CD14-positive monocyte (primary cell): ENCODE results near the gene PRSS3. TPM values are rescaled to one million over a fixed set of nuclear protein-coding genes. Genes with fewer than 3 reads are reported as not detected.

ENCODE experiments used
- DNase-seq, 3 donors: peaks; one replicate each; pipeline ENCODE4 v3.0.0-alpha.2; 2011 to 2022
- H2AFZ ChIP-seq: 2 replicates; pipeline ENCODE4 v1.6.0; 2012; ENCODE audit warnings: mild to moderate bottlenecking, low read depth, low read length, inconsistent platforms; ENCODE audit not compliant: insufficient read depth, poor library complexity, severe bottlenecking
- H3K27ac ChIP-seq, 2 donors: 1 replicate in 1 of 2; 2 replicates in 1 of 2; pipeline ENCODE4 v1.5.1; 2012 to 2013; ENCODE audit warnings: low read length in 2 of 2, control low read depth in 1 of 2, inconsistent platforms in 1 of 2, low read depth in 1 of 2, mild to moderate bottlenecking in 1 of 2
- H3K27me3 ChIP-seq, 2 donors: one replicate each; pipeline versions ENCODE4 v1.6.0 to v1.6.1; 2011 to 2013; ENCODE audit warnings: low read length in 2 of 2; ENCODE audit not compliant: control insufficient read depth in 2 of 2, insufficient read depth in 2 of 2
- H3K36me3 ChIP-seq, 2 donors: replicated peaks in 1 of 2; 1 replicate in 1 of 2; 2 replicates in 1 of 2; pipeline versions ENCODE4 v1.5.1 to v1.6.1; 2012 to 2013; ENCODE audit warnings: low read length in 2 of 2, control low read depth in 1 of 2, inconsistent platforms in 1 of 2, mild to moderate bottlenecking in 1 of 2; ENCODE audit not compliant: insufficient read depth in 2 of 2, control insufficient read depth in 1 of 2
- H3K4me1 ChIP-seq, 2 donors: 1 replicate in 1 of 2; 2 replicates in 1 of 2; pipeline versions ENCODE4 v1.5.1 to v1.6.1; 2012 to 2013; ENCODE audit warnings: low read length in 2 of 2, control low read depth in 1 of 2, inconsistent platforms in 1 of 2, mild to moderate bottlenecking in 1 of 2, moderate library complexity in 1 of 2; ENCODE audit not compliant: insufficient read depth in 2 of 2, control insufficient read depth in 1 of 2
- H3K4me2 ChIP-seq: replicated peaks from 2 replicates; pipeline ENCODE3; 2012; ENCODE audit warnings: low read length, moderate library complexity, mild to moderate bottlenecking; ENCODE audit not compliant: poor library complexity, severe bottlenecking; ENCODE audit errors: extremely low read depth
- H3K4me3 ChIP-seq, 3 experiments: fragments of 200-600 bp in 1 of 3; sonication (generic) in 1 of 3; replicated peaks in 1 of 3; 1 replicate in 2 of 3; 2 replicates in 1 of 3; pipeline ENCODE4 v1.5.1; 2011 to 2013; ENCODE audit warnings: low read length in 3 of 3, mild to moderate bottlenecking in 3 of 3, control low read depth in 2 of 3, low read depth in 2 of 3, inconsistent platforms in 1 of 3, moderate library complexity in 1 of 3
- H3K79me2 ChIP-seq: 2 replicates; pipeline ENCODE4 v1.6.0; 2012; ENCODE audit warnings: mild to moderate bottlenecking, control low read depth, inconsistent platforms, low read length, moderate library complexity; ENCODE audit not compliant: insufficient read depth
- H3K9ac ChIP-seq: 2 replicates; pipeline ENCODE4 v1.6.0; 2017; ENCODE audit warnings: low read length, mild to moderate bottlenecking; ENCODE audit not compliant: insufficient read depth, poor library complexity, severe bottlenecking
- H3K9me3 ChIP-seq, 2 donors: replicated peaks in 1 of 2; 1 replicate in 1 of 2; 2 replicates in 1 of 2; pipeline versions ENCODE4 v1.5.1 to v1.6.1; 2012 to 2013; ENCODE audit warnings: low read length in 2 of 2, control low read depth in 1 of 2; ENCODE audit not compliant: control insufficient read depth in 1 of 2, insufficient read depth in 1 of 2
- H4K20me1 ChIP-seq: 2 replicates; pipeline ENCODE4 v1.6.0; 2012; ENCODE audit warnings: mild to moderate bottlenecking, low read length, control low read depth, moderate library complexity; ENCODE audit not compliant: insufficient read depth
- H3K27ac Mint-ChIP-seq, 7 donors: one replicate each; pipeline ENCODE4 v1.8.0; 2020; ENCODE audit warnings: mild to moderate bottlenecking in 7 of 7, mixed read lengths in 7 of 7, moderate library complexity in 6 of 7, inconsistent platforms in 2 of 7
- H3K27me3 Mint-ChIP-seq, 3 donors: one replicate each; pipeline ENCODE4 v1.8.0; 2021 to 2022; ENCODE audit warnings: low read depth in 3 of 3, mild to moderate bottlenecking in 3 of 3, mixed read lengths in 3 of 3, moderate library complexity in 3 of 3, inconsistent platforms in 1 of 3
- H3K36me3 Mint-ChIP-seq, 2 donors: one replicate each; pipeline ENCODE4 v1.8.0; 2020; ENCODE audit warnings: mixed read lengths in 2 of 2, inconsistent platforms in 1 of 2, mild to moderate bottlenecking in 1 of 2
- H3K4me1 Mint-ChIP-seq: one replicate; pipeline ENCODE4 v1.8.0; 2020; ENCODE audit warnings: mild to moderate bottlenecking, mixed read lengths
- H3K4me3 Mint-ChIP-seq, 2 donors: one replicate each; pipeline ENCODE4 v1.8.0; 2020; ENCODE audit warnings: mild to moderate bottlenecking in 2 of 2, mixed read lengths in 2 of 2, moderate library complexity in 1 of 2
- H3K9me3 Mint-ChIP-seq, 7 donors: one replicate each; pipeline ENCODE4 v1.8.0; 2020 to 2022; ENCODE audit warnings: mixed read lengths in 7 of 7, mild to moderate bottlenecking in 6 of 7, moderate library complexity in 6 of 7, inconsistent platforms in 2 of 7
- CTCF ChIP-seq: fragments of 200-600 bp; IDR thresholded peaks from one replicate; pipeline ENCODE4 v1.8.0; 2022; ENCODE audit warnings: antibody characterized with exemption, mild to moderate bottlenecking
- WGBS: methylation state at CpG from one replicate; pipeline ENCODE4 v1.1.5; 2013; ENCODE audit warnings: missing lambda C conversion rate; ENCODE audit not compliant: insufficient coverage; 5-methylcytosine and 5-hydroxymethylcytosine counted together
- intact Hi-C, 2 donors: fragments of 100-400 bp; cut with micrococcal nuclease; formaldehyde crosslinking; loops; one replicate each; pipeline versions ENCODE4 v1.15.0 to v1.15.1; 2023
- polyA plus RNA-seq, 3 donors: library from polyadenylated mRNA; depleted of rRNA in 1 of 3; unstranded in 2 of 3; stranded (reverse) in 1 of 3; fragments of 300-500 nt in 2 of 3; fragments of >200 nt in 1 of 3; fragmentation: Illumina TruSeq in 2 of 3; gene quantifications; 1 replicate in 2 of 3; 2 replicates in 1 of 3; pipeline ENCODE4 v1.2.3, GENCODE V29; 2012 to 2021

The PRSS3 gene
- polyA plus RNA-seq, 3 donors, result not detected

- 86% methylated on average over 1 of the region's 4 CpGs for WGBS
- H3K4me2 ChIP-seq, result no peak overlapping the region
- H4K20me1 ChIP-seq, result no peaks in the 10 kb centered on the region
- no peak overlapping the region for H3K4me3 ChIP-seq
- H3K36me3 Mint-ChIP-seq, result no peaks in the 10 kb centered on the region
- no peaks in the 10 kb centered on the region for H3K4me1 ChIP-seq
- peaks cover 3 to 5% (median 4%) of the 10 kb centered on the region in 3 donors for H3K27me3 Mint-ChIP-seq
- H2AFZ ChIP-seq, result no peak overlapping the region
- TF ChIP-seq CTCF, result no peak
- no peaks in the 10 kb centered on the region for H3K27me3 ChIP-seq
- no peak overlapping the region for H3K27ac Mint-ChIP-seq
- no peak overlapping the region for H3K9ac ChIP-seq
- no peaks in the 10 kb centered on the region for H3K9me3 ChIP-seq
- H3K27ac ChIP-seq, result no peak overlapping the region
- intact Hi-C loops, result loop anchor here in 1 of 2 donors (5.0 kb wide), 1 partner anchor 50 kb away; no protein-coding TSS in a partner anchor
- H3K79me2 ChIP-seq, result no peaks in the 10 kb centered on the region
- peak in 2 of 3 donors; percentile 13 to 16 for DNase-seq
- peaks cover 0 to 1% (median 0%) of the 10 kb centered on the region in 7 donors for H3K9me3 Mint-ChIP-seq
- H3K36me3 ChIP-seq, result no peaks in the 10 kb centered on the region
- H3K4me1 Mint-ChIP-seq, result peaks cover 11% of the 10 kb centered on the region
- no peak overlapping the region for H3K4me3 Mint-ChIP-seq
Observed at GRCh38 chr9:33782395-33783152, 12.8 kb upstream of the PRSS3 start.

GRCh38 chr9:33785914-33786313 is 9.4 kb upstream of the PRSS3 start:
- H3K79me2 ChIP-seq, result no peaks in the 10 kb centered on the region
- no peak overlapping the region for H3K4me3 ChIP-seq
- no peaks in the 10 kb centered on the region for H3K4me1 ChIP-seq
- H2AFZ ChIP-seq, result no peak overlapping the region
- Mint-ChIP-seq H3K4me1 (peaks cover 7% of the 10 kb centered on the region), H3K36me3 (no peaks in the 10 kb centered on the region), H3K9me3 (peaks cover 0 to 1% (median 0%) of the 10 kb centered on the region in 7 donors), H3K27ac (peak overlapping the region in 1 of 7 donors; percentile 64), H3K4me3 (no peak overlapping the region), H3K27me3 (peaks cover 0 to 4% (median 3%) of the 10 kb centered on the region in 3 donors)
- H3K27me3 ChIP-seq, result no peaks in the 10 kb centered on the region
- no peak overlapping the region for H3K4me2 ChIP-seq
- WGBS, result 100% methylated on average over 1 of the region's 5 CpGs
- H3K27ac ChIP-seq, result no peak overlapping the region
- no peak overlapping the region for H3K9ac ChIP-seq
- no peaks in the 10 kb centered on the region for H4K20me1 ChIP-seq
- no peaks in the 10 kb centered on the region for H3K36me3 ChIP-seq
- peak; percentile 3 for TF ChIP-seq CTCF
- H3K9me3 ChIP-seq, result no peaks in the 10 kb centered on the region
- intact Hi-C loops, result no loop called here
- DNase-seq, result no peak
